HG02763 (cell line): ENCODE results near the gene TMEM259.

Experiments used
- ATAC-seq: cut with Tn5 transposase; IDR thresholded peaks from one replicate; pipeline ENCODE4 v1.9.1; 2021; ENCODE audit warnings: mild to moderate bottlenecking, moderate library complexity; ENCODE audit not compliant: unreplicated experiment

The TMEM259 gene

GRCh38 chr19:990119-990571 is 30.8 kb downstream of the TMEM259 start:
- ATAC-seq, result no peak

DNA sequence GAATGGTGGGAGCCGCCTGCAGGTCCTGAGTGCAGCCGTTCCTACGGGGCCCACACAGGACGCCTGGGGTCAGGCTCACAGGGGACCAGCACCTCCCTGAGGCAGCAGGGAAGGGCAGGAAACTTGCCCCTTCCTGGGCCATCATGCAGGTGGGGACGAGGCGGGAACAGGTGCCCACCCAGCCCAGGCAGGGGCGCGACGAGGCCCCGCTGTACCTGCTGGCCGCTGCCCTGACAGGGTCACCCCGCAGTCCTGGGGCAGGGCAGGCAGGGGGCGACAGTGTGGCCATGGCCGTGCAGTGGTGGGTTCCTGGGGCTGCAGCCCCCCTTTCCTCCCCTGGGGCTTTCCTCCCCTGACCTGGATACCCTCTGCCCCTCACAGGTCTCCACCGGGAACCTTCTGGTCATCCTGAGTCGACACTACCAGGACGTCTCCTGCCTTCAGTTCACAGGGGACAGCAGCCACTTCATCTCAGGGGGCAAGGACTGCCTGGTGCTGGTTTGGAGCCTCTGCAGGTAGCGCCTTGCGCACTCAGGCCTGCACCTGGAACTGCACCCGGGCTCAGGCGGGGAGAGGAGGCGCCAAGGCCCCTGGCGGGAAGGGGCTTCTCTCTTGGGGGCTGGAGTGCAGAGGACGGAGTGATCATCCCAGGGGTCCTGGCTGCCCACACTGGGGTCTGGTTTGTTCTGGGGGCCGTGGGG is 31.4 kb downstream of the TMEM259 start:
- no peak for ATAC-seq

DNA sequence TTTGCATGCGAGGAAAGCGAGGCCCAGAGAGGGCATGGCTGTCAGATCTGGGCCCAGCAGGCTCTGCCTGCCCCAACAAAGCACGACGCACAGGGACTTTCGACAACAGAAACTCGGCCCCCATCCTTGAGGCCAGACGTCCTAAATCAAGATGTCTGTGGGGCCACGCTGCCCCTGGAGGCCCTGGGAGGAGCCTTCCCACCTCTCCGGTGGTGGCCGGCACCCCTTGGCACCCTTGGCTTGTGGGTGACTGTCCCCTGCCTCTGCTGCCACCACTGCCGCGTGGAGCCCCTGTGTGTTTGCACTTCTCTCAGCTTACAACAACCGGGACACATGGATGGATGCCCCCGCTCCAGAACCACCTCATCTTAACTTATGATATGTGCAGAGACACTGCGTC is 32.4 kb downstream of the TMEM259 start:
- no peak for ATAC-seq

GRCh38 chr19:988081-988480 is 32.8 kb downstream of the TMEM259 start:
- ATAC-seq, result no peak

- no peak for ATAC-seq
Observed at GRCh38 chr19:986083-986482, 34.8 kb downstream of the TMEM259 start.

DNA sequence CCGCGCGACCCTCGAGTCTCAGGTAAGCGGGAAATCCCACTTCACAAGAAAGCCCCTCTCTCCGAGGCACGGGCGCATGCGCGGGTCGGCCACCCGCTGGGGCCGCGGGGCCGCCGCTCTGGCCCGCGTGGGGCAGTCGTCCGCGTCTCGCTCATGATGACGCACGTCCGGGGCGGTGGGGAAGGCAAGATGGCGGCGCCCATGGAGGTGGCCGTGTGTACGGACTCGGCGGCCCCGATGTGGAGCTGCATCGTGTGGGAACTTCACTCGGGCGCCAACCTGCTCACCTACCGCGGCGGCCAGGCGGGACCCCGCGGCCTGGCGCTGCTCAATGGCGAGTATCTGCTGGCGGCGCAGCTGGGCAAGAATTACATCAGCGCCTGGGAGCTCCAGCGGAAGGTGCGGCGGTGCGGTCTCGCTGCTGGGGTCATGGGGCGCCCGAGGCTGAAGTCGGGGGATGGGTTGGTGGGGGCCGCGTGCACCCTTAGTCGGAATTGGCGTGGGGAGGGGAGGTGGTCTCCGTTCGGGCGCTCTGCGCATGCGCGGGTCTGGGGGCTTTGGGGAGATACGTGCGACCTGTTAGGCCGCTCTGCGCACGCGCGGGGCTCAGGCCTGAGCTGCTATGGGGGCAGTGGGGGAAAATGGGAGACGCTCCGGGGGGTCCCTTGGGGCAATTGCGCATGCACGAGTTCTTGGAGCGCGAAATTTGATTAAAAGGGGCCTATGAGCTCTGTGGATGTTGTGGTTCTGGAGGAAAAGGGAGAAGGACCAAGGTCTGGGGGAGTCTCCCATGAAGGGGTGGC is 36.6 kb downstream of the TMEM259 start, which contains the start of gene WDR18:
TSS of gene WDR18 (plus strand) at position 181 of the 803 bp plus-strand sequence. CDS start at position 190, 9 bp downstream.
- ATAC-seq, result peak; percentile 65

DNA sequence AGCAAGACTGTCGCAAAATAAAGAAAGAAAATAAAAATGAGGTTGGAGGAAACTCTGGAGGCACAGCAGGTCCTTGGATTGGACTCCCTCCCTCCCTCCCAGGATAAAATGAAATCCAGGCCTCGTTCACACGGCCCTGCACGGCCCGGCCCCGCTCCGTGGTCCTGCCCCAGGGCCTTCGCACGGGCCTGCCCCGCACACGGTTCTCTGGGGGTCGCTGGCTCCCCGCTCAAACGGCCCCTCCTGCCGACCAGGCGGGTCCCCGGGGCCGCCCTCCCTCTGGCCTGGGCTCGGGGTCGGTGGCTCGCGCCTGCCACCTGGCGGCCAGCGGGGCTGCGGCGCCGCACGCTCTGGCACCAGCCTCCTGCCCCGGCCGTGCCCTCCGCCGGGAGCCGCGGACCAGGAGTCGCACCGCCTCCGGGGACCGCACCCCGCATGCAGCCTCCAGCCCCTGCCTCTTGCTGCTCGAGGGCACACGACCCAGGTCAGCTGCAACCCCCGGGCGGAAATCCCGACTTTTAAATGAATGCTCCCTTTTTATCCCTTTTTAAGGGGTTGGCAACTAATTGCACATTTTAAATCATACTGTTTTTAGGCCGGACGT is 38.3 kb downstream of the TMEM259 start:
- peak; percentile 46 for ATAC-seq

GRCh38 chr19:980133-980998 is 40.6 kb downstream of the TMEM259 start:
- ATAC-seq, result no peak

DNA sequence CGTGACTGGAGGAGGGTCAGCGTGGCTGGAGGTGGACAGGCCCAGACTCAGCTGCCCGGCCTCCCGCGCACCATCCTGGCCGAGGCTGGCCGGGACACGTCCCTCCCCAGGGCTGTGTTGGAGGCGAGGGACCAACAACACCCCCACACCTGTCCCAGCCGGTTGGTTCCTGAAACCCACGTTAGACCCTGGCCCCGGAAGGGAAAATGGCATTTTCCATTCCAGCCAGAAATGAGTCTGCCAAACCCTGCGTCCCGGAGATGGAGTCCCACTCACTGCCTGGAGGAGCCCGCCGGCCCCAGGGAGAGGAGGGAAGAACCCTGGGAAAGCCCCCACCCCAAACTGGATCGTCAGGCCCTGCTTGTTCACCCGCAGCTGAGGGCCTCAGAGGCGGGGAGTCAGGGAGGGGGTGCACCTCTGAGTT is 41.6 kb downstream of the TMEM259 start:
- ATAC-seq, result no peak

GRCh38 chr19:977058-977464 is 43.9 kb downstream of the TMEM259 start:
- no peak for ATAC-seq

GRCh38 chr19:976476-976875 is 44.4 kb downstream of the TMEM259 start:
- ATAC-seq, result no peak

DNA sequence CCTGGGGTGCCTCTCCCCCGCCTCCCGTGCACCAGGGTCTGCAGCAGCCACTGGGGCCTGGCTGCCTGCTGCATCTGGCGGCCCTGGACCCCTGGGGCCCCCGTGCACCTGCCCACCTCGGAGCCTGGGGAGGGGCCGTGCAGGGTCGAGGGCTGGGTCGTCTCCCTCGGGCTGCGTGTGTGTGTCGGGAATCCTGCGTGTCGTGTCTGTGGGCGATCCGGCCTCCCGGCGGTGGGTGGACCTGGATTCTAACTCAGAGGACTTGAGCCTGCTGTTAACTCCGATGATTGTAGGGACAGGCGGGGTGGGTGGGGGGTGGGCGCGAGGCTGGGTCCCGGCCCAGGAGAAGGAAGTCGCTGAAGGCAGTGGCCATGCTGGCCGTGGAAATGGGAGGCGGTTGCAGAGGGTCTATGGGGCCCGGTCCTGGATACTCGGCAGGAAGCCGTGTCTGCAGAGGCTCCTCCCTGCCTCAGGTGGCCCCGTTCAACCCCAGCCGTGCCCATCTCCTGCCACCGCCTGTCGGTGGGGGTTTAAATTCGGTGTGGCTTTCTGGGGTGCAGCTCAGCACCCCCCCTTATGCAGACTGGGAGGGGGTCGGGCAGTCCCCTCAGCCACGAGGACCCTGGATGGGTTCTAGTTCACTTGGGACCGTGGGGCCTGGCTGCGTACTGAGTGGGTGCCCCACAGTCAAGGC is 46.2 kb downstream of the TMEM259 start:
- ATAC-seq, result no peak

DNA sequence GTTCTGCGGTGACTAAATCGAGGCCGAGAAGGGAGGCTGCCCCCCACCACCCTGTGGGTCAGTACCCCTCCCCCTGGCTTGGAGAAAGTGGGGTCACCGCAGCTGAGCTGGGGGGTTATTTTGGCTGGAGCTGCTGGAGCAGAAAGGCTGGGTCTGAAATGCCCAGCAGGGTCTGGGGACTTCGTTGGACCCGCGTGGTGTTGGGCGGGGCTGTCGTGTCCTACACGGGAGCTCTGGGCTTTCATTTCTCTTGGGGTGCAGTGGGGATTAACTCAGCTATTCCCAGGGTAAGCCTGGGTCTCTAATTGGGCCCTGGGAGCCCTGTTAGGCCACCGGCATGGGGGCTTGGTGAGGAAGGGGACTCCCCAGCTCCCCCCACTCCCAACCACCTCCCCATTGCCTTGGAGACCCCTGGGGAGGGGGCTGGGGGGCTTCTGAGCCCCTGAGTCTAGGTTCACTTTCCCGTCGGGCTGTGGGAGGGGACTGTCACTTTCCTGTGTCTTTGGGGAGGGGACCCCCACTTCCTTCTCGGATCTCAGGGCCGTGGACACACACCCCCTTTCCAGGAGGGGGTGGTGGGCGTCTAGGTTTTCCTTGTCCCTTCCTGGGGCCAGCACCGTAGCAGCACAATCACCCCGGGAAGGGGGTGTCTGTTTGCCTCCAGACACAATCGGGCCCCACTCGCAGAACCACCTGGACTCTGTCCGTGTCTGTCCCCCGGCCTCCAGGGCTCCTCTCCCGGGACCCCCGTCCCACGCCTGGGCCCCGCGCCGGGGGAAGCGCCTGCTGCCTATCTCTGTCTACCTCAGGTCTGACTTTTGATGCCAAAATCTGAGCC is 47.0 kb downstream of the TMEM259 start:
- no peak for ATAC-seq

- no peak for ATAC-seq
Observed at GRCh38 chr19:972281-972680, 48.6 kb downstream of the TMEM259 start.

DNA sequence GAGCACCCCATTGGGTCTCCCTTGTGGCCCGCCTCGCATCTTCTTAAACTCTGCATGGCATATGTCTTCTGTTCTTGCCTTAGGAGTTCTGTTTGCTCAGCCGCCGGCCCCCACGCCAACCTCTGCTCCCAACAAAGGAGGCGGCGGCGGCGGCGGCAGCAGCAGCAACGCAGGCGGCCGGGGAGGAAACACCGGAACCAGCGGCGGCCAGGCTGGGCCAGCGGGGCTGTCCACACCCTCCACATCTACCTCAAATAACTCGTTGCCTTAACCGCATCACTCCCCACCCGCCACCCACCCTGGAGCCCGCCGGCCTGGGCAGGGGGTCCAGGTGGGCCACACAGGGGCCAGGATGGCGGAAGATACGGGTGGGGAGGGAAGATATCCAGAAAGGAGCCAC is 49.1 kb downstream of the TMEM259 start:
- ATAC-seq, result no peak

DNA sequence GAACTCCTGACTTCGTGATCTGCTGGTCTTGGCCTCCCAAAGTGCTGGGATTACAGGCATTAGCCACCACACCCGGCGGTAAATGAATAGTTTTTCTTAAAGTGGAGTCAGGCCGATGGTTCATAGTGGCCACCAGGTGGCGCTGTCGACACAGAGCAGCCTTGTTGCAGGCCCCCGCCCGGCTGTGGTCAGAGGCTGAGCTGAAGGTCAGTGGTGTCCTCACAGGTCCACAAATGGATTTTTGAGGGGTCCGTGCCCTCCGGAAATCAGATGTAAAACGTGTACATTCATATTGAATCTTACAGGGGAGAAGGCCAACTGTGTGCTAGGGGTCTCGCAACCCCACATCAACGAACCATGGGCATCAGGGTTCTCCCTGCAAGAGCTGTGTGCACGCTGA is 50.2 kb downstream of the TMEM259 start:
- no peak for ATAC-seq

DNA sequence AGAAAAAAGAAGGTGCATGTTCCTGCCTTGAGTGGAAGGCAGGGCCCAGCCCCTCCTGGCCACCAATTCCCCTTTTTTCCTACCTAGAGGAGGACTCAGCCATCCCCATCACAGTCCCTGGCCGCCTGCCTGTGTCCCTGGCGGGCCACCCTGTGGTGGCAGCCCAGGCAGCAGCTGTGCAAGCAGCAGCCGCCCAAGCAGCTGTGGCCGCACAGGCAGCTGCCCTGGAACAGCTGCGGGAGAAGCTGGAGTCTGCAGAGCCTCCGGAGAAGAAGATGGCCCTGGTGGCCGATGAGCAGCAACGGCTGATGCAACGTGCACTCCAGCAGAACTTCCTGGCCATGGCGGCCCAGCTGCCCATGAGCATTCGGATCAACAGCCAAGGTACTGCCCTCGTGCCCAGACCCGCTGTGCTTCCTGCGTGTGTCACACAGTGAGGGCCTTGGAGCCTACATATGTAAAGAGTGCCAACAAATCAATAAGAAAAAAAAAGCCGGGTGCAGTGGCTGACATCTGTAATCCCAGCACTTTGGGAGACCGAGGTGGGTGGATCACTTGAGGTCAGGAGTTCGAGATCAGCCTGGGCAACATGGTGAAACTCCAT is 54.3 kb downstream of the TMEM259 start:
- no peak for ATAC-seq

DNA sequence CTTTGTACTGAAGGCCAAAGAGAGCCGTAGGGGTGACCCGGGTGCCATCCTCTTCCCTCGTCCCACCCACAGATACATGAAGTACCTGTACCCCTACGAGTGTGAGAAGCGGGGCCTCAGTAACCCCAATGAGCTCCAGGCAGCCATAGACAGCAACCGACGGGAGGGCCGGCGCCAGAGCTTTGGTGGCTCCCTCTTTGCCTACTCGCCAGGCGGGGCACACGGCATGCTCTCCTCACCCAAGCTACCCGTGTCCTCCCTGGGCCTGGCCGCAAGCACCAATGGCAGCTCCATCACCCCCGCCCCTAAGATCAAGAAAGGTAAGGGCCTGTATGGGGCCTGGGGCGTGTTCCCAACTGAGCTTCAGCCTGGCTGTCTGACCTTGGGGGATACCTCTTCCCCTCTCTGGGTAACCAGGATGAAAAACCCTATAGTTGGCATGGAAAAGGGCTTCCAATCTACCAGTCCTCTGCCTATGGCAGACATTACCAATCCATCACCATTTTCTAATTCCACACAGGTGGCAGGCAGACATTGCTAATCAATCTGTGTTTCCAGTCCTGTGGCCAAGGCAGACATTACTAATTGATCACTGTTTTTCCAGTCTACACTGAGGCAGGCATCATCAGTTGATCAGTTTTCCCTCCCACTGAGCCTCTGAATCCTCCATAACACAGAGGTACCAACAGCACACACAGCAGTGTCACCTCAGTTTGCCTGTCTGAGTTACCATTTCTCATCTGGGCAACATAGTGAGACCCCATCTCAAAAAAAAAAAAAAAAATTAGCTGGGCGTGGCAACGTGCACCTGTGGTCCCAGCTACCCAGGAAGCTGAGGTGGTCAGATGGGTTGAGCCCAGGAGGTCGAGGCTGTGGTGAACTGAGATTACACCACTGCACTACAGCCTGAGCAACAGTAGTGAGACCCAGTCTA is 55.9 kb downstream of the TMEM259 start:
- no peak for ATAC-seq
